Activated CD4-positive, alpha-beta T cell treated with anti-CD3 and anti-CD28 coated beads, Interleukin-2, Interleukin-4, amounts not matched to agents 100 ng/mL and 50 ng/mL, durations not matched to agents 16 hours and 8 hours (primary cell): Measurements from ENCODE around the gene TERT.
"Not testable (repeated sequence)": the region's sequence is repeated elsewhere in the genome, so short reads cannot be mapped to it uniquely, and the experiment has no call there.

Source experiments
- DNase-seq: peaks from one replicate; pipeline ENCODE4 v3.0.0-alpha.2; 2020; ENCODE audit warnings: low spot score

Gene TERT

DNA sequence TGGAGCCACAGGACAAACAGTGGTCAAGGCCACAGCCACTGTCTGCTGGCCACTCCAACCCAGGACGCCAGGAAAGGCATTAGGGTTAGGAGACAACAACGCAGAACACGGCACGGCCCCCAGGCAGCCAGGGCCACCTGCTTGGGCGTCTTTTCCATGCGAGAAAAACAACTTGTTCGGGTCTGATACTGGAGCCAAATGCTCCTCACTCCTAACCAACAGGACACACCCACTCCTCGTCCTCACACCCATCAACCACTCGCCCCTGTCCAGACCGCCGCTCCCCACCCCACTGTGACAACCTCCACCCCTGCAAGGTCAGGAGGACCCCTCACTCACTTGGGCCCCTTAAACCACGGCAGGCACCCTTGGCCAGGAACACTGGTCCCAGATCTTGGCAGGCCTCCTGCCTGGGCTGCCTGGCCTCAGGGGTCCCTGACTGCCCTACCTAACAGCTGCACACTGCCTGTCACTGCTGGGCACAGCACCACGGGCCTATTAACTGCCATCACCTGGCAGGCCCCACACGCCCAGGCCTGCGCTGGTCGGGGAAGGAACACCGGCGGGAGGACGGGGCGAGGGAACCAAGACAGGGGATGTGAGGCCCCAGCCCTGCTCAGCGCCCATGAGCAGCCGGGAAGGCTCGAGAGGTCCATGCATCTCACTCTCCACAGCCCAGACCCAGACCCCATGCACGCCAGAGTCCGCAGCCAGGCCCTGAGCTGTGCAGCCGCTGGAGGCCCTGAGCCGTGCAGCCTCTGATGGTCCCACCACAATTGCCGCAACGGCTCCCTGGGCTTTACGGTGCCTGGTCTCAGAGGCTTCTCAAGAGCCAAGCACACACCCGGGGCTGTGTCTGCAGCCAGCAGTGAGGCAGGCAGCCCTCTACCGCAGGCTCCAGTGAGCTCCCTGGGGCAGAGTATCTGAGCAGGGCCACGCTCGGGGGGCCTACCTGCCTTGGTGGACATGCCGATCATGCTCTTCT, 36.3 kb upstream of the TERT start:
- no peak for DNase-seq

DNA sequence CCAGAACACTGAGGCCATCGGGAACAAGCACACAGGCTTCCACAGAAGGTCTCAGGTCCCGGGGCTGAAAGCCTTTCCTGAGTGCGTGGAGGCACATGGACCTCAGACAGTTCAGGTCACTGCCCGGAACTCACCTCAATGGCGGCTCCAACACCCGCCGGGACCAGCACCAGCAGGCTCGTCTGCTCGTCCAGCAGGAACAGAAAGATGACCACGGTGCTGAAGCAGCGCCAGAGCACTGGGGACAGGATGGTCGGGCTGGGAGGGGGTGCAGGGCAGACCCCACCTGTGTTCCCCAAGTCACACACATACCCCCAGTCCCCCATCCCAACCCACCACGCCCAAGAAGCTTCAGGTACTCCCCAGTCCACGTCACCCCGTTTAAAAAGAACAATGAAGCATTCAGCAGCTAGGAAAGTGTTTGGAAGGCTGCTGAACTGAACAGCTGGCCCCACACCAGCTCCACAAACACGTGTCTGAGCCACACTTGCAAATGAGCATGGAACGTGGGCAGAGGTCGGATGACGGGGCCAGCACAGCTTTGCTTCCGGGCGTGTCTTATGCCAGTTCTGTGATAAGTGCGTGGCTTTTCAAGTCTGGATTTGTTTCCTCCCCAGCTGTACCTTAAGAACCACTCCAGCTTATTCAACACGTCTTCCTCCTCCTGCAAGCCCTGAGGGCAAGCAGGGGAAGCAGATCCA, 35.4 kb upstream of the TERT start:
- DNase-seq: no peak

DNA sequence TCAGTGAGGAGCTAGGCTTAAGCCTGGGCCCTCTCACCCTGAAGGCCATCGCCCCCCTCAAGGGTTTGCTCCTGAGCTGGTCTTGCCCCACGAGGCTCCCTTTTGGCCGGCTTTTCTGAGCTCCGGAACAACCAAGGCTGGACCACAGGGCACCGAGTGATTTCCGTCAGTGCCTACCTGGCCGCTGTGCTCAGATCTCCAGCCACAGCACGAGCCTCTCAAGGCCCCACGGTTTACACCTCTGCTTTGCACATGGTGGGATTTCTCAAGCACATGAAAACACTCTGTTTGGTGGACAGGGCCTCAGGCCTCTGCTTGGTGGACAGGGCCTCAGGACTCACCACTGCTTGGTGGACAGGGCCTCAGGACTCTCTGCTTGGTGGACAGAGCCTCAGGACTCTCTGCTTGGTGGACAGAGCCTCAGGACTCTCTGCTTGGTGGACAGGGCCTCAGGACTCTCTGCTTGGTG, 34.3 kb upstream of the TERT start:
- no peak for DNase-seq

DNA sequence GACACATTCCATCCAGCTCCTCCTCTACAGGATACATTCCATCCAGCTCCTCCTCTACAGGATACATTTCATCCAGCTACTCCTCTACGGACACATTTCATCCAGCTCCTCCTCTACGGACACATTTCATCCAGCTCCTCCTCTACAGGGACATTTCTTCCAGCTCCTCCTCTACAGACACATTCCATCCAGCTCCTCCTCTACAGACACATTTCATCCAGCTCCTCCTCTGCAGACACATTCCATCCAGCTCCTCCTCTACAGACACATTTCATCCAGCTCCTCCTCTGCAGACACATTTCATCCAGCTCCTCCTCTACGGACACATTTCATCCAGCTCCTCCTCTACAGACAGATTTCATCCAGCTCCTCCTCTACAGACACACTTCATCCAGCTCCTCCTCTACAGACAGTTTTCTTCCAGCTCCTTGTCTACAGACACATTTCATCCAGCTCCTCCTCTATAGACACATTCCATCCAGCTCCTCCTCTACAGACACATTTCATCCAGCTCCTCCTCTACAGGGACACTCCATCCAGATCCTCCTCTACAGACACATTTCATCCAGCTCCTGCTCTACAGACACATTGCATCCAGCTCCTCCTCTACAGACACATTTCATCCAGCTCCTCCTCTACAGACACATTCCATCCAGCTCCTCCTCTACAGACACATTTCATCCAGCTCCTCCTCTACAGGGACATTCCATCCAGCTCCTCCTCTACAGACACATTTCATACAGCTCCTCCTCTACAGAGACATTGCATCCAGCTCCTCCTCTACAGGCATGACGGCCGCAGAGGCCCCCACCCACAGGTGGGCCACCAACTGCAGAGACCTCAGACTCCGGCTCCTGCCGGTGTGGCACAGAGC, 33.6 kb upstream of the TERT start:
- not testable (repeated sequence) for DNase-seq

DNA sequence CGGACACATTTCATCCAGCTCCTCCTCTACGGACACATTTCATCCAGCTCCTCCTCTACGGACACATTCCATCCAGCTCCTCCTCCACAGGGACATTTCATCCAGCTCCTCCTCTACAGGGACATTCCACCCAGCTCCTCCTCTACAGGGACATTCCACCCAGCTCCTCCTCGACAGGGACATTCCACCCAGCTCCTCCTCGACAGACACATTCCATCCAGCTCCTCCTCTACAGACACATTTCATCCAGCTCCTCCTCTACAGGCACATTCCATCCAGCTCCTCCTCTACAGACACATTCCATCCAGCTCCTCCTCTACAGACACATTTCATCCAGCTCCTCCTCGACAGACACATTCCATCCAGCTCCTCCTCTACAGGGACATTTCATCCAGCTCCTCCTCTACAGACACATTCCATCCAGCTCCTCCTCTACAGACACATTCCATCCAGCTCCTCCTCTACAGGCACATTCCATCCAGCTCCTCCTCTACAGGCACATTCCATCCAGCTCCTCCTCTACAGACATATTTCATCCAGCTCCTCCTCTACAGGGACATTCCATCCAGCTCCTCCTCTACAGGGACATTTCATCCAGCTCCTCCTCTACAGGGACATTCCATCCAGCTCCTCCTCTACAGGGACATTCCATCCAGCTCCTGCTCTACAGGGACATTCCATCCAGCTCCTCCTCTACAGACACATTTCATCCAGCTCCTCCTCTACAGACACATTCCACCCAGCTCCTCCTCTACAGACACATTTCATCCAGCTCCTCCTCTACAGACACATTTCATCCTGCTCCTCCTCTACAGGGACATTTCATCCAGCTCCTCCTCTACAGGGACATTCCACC, 32.3 kb upstream of the TERT start:
- not testable (repeated sequence) for DNase-seq

DNA sequence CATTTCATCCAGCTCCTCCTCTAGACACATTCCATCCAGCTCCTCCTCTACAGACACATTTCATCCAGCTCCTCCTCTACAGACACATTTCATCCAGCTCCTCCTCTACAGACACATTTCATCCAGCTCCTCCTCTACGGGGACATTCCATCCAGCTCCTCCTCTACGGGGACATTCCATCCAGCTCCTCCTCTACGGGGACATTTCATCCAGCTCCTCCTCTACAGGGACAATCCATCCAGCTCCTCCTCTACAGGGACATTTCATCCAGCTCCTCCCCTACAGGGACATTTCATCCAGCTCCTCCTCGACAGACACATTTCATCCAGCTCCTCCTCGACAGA, 31.6 kb upstream of the TERT start:
- DNase-seq: not testable (repeated sequence)

DNA sequence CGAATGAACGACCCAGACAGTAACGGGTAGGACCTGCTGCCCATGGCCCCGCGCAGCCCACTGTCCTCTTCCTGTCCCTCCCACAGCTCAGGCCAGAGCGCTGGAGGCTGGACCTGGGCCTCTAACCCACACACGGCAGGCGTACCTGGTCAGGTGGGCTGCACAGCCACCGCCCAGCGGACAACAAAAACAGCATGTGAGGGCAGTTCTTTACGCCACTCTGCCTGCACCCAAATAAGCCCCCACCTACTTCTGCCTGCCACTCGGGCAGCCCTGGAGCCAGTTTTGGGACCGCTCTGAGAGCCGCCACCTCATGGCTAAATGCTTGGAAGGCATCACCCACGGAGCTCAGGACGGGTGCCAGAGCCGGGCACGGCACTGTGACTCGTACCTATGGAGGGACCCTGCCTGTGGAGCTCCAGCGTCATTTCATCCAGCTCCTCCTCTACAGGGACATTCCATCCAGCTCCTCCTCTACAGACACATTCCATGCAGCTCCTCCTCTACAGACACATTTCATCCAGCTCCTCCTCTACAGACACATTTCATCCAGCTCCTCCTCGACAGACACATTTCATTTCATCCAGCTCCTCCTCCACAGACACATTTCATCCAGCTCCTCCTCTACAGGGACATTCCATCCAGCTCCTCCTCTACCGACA, 31.1 kb upstream of the TERT start:
- DNase-seq: no peak

DNA sequence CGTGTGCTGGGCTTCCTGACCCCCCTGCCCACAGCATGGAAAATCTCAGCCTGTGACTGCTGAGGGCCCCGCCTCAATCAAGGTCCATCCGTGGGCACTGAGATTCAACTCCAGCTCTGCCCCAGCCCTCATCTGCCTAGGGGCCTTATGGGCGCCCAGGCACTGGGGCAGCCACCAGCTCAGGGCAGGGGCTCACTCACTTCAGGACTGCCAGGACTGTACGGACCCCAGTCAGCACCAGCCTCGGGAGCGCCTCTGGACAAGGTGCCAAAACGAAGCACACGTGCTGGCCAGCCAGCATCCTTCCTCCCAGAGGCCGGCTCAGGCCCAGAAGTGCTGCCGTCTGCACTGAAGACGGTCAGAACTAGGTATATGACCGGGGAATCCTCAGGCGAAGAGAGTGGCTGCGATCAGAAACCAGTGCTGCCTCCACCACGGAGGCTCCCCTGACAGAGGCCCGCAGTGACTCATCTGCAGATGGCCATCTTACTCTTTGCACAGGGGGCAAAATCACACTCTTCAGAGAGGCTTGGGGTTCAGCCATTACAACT, 30.4 kb upstream of the TERT start:
- no peak for DNase-seq

DNA sequence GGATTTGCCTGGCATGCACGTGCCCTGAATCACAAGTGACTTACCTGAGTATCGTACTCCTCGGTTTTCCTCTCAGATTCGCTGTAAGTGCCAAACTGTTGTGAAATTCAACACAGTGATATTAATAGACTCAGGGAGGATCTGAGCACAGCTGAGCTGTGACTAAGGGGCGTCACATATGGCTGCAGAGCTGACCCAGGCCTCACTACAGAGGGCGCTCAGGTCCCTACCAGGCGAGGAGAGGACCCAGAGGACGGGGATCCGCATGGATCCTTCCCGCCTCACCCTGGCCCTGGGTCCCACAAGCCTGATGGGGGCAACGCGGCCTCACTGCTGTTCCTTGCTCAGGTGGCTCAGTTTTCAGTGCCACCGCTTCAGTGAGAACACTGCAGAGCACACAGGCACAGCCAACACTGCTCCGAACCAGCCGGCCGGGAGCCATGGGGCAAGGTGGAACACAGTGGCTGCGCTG, 29.9 kb upstream of the TERT start:
- no peak for DNase-seq

DNA sequence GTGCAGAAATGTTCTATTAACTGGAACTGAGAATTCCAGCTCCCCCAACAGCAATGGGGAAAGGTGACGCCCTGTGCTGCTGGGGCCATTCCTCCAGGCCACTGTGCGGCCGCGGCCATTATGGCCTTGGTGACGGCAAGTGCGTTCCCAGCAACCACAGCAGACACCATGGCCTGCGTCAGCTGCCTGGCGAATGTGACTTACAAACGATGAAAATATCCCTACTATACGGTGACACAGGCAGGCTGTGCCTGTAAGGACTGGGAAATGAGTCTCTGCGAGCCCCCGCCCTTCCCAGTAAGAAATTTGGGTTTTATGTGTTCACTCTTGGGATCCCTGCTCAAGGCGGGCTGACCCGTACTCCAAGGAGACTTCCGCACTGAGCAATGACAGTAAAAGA, 29.4 kb upstream of the TERT start:
- no peak for DNase-seq

DNA sequence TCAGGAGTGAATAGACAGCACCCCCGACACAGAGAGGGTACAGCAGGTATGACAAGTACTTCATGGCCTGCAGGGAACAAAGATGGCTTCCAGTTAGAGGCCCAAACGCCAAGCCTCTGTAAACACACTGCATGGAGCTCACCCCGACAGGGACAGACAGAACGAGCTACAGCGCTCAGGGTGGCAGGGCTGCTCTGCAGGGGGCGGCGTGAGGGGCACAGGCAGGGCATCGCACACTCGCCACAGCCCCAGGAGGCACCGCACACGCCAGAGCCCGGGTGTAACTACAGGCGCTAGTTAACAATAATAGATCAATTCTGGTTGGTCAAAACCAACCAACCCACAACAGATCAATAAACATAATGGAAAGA, 28.9 kb upstream of the TERT start:
- no peak for DNase-seq

DNA sequence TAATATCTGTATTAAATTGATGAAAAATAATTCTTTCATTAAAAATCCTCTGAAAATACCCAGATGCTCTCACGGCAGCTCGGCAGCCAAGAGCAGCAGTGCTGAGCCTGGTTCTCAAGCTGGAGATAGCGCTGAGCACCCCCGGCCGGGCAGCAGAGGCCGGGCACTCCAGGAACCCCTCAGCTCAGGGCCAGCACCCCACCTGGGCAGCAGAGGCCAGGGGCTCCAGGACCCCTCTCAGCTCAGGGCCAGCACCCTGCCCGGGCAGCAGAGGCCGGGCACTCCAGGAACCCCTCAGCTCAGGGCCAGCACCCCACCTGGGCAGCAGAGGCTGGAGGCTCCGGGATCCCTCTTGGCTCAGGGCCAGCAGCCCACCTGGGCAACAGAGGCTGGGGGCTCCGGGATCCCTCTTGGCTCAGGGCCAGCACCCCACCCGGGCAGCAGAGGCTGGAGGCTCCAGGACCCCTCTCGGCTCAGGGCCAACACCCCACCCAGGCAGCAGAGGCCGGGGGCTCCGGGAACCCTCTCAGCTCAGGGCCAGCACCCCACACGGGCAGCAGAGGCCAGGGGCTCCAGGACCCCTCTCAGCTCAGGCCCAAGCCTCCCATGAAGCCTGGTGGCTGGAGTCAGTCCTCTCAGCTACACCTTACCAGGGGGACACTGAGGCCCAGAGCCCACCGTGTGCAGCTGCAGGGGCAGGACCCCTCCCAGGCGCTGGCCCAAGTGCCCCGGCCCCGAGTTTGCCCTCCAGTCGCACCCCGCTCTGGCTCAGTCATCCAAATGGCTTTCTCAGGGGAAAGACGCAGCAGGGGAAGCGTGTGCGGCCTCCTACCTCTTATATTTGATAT, 28.3 kb upstream of the TERT start:
- DNase-seq: no peak

DNA sequence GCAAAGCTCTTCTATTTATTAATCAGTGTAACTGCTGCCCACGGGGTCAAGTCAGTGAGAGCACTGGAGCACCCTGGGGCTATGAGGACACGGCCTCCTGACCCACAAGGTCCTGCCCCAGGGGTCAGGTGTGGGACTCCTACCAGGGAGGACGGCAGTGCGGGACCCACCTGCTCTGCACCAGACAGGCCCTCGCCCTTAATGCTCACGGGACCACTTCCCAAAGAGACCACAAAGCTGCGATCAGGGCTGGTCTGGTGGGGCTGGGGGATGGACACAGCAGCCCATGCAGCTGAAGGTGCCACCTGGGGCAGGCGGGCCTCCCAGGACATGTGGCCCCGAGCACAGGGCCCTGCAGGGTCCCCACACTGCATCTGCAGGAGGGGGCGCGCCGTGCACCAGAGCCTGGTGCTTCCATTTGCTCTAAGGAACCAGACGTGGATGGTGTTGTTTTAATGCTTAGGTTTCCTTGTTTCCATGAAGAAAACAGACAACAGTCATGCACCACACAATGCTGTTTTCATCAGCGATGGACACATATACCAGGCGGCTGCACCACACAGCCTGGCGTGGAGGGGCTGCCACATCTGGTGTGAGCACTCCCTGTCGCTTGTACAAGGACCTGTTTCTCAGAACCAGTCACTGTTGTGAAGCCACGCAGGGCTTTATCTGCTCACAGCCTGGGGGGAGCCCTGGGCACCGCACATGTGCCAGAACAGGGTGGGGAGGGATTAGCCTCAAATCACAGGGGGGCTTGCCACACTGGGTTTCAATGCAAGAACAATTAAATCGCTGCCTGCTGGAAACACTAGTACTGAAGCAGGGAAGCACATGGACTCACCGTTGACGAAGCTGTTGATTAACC, 27.4 kb upstream of the TERT start:
- DNase-seq: no peak

DNA sequence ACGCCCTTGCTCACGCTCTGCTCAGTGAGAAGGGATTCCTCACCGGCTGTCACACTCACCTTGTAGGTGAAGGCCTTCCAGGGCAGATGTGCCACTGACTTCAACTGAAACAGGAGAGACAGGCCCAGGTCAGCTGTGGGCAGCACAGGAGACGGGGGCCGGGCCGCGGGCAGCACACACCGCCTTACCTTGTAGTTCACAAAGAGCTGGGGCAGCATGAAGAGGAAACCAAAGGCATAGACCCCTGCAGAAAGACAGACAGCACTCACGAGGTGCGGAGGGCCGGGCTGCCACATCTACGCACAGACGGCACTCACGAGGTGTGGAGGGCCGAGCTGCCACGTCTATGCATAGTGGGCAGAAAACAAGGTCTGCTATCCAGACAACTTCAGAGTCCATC, 26.7 kb upstream of the TERT start:
- DNase-seq: no peak

DNA sequence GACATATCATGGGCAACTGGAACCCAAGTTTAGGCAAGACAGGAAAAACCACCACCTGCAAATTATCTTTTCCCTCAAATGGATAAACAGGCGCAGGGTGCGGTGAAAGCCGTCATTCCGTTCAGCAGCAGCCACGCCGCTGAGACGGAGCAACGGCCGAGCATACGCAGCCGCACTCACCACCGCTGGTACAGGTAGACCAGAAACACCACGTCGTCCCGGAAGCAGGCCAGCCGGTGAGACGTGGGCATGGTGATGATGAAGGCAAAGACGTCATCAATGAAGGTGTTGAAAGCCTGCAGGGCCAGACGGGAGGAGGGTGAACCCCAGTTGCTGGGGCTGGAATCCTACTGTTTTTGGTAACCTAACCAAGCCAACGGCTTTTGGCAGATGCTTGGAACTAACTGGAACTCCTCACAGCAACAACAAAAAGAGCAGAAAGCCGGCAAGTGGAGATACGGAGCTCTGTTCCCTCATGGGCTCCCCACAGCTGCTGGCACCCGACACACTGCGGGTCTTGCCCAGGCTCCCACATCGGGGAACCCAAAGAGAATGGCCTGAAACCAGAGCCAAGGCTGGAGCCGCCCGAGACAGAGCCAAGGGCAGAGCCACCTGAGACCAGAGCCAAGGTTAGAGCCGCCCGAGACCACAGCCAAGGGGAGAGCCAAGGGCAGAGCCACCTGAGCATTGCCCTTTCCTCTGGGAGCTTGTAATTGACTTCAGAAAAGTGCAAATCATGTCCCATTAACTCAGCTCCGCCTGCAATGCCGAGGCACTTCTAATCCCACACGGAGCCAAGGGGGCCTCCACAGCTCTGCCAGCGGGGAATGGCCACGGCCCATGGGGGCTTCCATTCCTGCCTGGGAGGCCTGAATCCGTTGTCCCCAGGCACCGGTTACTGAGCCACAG, 25.8 kb upstream of the TERT start:
- no peak for DNase-seq

DNA sequence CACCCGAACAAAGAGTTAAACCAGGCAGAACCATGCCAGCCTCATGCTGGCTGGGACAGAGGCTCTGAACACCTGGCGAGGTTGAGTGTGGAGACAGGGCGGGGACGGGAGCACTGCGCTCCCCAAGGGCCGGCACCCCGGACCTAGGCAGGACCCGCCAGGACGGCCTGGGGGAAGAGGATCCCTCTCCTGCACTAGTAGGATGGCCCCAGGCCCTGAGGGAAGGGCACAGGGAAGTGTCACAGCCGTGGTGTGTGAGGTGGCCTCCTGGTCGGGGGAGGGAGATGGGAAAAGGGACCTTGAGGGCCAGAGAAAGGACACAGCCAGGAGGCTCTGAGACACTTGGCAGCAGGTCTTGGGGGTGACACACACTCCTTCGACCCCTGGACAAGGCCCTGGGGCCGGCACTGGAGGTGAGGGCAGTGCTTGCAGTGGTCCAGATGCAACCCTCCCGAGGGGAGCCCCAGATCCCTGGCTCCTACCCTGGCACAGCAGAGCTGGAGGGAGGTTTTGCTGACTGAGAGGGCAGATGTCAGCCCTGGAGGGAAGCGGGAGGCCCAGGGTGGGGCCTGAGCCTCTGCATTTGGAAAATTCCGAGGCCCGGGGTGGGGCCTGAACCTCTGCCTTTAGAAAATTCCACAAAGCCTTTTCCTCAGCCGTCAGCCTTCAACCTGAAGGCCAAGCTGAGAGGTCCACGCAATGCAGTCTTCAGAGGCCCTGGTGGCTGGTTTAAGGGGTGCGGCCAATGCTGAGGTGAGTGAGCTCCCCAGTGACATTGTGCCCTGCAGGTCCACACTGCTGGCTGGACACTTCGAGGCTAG, 24.8 kb upstream of the TERT start:
- DNase-seq: no peak
